ENCODE measurements around the gene FADS2.

- TF ChIP-seq CTCF (IDR thresholded peaks at IDR 0.05 in 4 of 5, conservative IDR thresholded peaks at IDR 0.05 in 1 of 5) (no peak), POLR2A (IDR thresholded peaks at IDR 0.05) (no peak)
Observed at GRCh38 chr11:61869708-61870451, 41.8 kb downstream of the FADS2 start.

Measured in gastrocnemius medialis (tissue), 4 donors.